Measurements from ENCODE around the gene RAB11A.

RAB11A gene
- 60.5 to 93.2 reads per million in 2 donors for total RNA-seq

GRCh38 chr15:65869126-65869953 is at the start of gene RAB11A:
Gene RAB11A, plus strand, starts transcription at chr15:65869491. Its CDS starts 95 bp downstream, at chr15:65869586.
- peak; percentile 86 to 98 (median 93) for DNase-seq

DNA sequence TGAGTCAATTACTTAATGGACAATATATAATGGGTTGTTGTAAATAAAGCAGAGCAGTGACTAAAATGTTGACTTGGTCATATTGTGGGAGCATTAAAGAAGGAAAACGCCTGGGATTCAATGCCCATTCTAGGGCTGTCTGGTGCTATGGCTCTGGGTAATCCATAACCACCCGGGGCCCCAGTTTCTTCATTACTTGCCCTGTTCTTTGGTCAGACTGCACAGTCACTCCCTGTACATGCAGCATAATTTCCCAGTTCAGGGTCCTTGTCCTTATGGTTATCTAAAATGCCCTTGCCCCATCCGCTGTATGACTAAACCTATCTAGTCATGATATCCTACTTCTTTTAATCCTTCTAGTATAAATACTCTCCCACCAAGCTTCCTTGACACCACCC is 49.7 kb upstream of the RAB11A start:
- no peak for DNase-seq

DNA sequence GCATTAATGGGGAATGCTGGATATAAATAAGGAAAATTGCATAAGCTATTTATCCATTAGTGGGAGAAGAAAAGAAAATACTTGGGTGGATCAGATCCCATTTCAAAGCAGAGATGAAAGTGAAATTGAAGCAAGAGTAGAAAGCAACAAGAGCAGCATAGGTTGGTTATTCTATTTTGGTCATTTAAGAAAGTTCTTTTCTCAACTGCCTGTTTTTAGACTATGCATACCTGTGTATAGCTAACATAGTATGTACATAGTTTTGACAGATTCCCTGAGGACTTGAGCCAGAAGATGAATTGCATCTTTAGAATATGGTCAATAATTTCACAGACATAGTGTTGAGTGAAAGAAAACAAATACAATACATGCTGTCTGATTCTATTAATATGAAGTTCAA is 48.2 kb upstream of the RAB11A start:
- DNase-seq, result no peak

GRCh38 chr15:65822316-65822715 is 47.0 kb upstream of the RAB11A start:
- DNase-seq, result no peak

DNA sequence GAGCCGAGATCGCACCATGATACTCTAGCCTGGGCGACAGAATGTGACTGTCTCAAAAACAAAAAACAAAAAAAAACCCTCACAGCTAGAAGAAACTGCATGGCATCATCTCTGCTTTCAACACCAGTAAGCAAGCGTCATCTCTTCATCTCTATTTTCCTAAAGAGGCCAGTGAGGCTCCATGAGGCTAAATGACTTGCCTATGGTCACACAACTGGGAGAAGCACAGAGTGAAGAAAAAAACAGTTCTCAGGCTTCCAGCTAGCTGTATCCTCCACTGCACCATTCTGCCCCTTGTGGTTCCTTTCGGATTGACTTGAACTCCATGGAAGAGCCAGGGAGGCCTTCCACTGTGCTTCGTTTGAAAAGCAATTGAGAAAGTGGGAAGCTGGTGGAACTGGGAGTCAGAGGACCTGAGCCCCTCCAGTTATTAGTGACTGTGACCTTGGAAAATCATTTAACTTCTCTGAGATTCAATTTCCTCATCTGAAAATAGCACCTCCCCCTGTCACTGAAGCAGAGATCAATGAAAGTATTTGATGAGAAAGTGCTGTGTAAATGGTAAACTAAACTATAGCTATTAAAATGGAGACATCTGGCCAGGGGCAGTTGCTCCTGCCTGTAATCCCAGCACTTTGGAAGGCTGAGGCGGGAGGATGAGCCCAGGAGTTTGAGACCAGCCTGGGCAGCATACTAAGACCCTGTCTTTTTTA is 45.1 kb upstream of the RAB11A start:
- DNase-seq, result no peak

DNA sequence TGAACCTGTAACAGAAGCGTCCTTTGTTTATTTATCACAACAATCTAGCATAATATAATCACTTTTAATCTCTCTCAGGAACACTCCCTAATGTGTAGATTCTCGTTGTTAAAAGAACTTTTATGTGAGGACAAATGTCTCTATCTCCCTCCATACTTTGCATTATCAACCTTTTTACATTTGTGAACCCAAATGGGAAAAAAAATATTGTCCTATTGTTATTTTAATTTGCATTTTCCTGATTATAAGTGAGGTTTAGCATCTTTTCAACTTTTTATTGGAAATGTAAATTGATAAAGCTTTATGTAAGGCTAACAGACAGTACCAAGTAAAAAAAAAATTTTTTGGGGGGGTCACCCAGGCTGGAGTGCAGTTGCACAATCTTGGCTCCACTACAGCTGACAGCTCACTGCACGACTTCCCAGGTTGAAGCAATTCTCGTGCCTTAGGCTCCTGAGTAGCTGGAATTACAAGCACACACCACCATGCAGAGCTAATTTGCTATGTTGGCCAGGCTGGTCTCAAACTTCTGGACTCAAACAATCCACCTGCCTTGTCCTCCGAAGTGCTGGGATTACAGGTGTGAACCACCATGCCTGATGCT is 44.2 kb upstream of the RAB11A start:
- no peak for DNase-seq

DNA sequence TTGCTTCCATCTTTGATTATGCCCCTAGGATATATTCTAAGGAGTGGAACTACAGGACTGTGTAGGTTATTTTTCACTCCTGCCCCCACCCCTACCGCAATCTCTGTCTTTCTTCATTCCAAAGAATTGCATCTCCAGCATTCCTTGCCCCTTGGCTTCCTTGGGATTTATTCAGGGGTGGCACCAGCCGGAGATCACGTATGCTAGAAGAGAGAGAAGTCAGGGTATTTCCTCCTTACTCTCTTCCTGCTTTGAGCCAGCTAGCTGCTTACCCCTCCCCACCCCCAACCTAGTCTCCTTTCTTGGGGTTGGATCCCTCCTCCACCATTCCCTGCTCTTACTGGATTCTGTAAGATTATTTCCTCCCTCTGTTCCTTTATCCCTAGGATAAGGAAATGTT is 42.2 kb upstream of the RAB11A start:
- no peak for DNase-seq

DNA sequence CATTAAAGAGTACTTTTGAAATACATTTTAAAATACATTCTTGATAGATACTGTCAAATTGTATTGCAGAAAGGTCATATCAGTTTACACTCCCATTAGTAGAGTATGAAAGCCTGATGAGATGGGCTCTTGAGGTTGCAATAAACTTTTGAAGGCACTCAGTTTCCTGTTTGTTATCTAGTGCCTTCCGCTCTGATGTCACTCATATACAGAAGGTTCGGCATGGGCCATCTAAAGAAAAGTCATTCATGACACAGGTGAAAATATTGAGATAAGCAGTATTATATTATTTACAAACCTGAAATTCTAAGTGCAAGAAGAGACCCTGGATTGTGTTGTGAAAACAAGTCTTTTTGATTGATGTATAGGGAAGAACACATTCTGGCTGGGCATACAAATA is 40.7 kb upstream of the RAB11A start:
- DNase-seq, result peak in 3 of 5 experiments; percentile 14 to 89 (median 49)

DNA sequence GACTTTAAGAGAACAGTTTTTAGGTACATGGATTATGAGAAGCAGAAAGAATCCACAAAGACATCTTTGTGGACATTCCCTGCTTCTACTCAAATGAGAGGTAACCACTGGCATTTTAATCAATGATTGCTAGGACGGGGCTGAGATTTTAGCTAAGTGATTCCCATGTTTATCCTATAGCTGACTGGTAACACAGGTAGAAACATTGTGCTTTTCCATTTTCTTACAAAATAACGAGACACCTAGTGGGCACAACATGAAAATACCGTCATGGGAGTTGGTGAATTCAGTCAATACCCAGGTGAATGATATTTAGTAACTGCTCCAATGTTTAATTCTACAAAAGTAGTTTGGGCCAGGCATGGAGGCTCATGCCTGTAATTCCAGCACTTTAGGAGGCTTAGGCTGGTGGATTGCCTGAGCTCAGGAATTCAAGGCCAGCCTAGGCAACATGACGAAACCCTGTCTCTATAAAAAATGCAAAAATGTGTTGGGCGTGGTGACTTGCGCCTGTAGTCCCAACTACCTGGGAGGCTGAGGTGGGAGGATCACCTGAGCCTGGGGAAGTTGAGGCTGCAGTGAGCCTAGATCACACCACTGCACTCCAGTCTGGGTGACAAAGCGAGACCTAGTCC is 40.0 kb upstream of the RAB11A start:
- peak in 2 of 5 experiments; percentile 31 to 71 for DNase-seq

- DNase-seq, result peak in 4 of 5 experiments; percentile 17 to 87 (median 46)
These were observed 36.5 kb upstream of the RAB11A start for GRCh38 chr15:65832549-65833364.

- DNase-seq, result peak in 1 of 5 experiments; percentile 50
These were observed 35.6 kb upstream of the RAB11A start for GRCh38 chr15:65833501-65834205.

DNA sequence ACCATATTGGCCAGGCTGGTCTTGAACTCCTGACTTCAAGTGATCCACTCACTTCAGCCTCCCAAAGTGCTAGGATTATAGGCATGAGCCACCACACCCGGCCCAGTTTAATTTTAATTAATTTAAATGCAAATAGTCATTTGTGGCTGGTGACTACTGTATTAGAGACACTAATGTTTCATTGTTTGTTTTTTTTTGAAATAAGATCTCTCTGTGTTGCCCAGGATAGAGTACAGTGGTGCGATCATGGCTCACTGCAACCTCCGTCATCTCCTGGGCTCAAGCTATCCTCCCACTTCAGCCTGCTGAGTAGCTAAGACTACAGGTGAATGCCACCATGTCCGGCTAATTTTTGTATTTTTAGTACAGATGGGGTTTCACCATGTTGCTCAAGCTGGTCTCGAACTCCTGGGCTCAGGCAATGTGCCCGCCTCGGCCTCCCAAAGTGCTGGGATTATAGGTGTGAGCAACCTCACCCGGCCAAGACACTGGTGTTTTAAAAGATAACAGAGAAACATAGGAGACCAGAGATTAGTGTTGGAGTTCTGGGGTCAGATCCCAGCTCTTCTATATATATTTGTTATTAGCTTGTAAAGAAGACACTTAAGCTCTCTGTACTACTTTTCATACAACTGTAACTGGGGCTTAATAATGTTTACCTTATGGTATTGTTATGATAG is 34.5 kb upstream of the RAB11A start:
- no peak for DNase-seq

- DNase-seq, result no peak
These were observed 33.8 kb upstream of the RAB11A start for GRCh38 chr15:65835447-65835846.

- DNase-seq, result no peak
These were observed 32.6 kb upstream of the RAB11A start for GRCh38 chr15:65836665-65837064.

- no peak for DNase-seq
These were observed 31.7 kb upstream of the RAB11A start for GRCh38 chr15:65837301-65838294.

- no peak for DNase-seq
These were observed 29.9 kb upstream of the RAB11A start for GRCh38 chr15:65839354-65839901.

DNA sequence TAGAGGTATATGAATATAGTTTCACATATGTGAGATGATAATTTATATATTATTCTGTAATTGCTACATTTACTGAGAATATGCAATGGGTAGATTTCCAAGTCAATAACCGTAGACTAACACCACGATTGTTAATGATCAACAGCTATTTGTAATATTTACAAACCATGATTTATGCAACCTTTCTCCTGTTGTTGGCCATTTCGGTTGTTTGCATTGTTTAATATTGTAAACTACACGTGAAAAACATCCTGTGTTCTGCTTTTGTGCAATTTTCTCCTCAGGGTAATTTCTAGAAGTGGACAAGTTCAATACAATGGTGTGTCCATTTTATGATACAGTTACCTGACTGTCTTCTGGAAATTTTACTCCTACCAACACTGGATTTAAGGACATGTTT is 29.3 kb upstream of the RAB11A start:
- no peak for DNase-seq

DNA sequence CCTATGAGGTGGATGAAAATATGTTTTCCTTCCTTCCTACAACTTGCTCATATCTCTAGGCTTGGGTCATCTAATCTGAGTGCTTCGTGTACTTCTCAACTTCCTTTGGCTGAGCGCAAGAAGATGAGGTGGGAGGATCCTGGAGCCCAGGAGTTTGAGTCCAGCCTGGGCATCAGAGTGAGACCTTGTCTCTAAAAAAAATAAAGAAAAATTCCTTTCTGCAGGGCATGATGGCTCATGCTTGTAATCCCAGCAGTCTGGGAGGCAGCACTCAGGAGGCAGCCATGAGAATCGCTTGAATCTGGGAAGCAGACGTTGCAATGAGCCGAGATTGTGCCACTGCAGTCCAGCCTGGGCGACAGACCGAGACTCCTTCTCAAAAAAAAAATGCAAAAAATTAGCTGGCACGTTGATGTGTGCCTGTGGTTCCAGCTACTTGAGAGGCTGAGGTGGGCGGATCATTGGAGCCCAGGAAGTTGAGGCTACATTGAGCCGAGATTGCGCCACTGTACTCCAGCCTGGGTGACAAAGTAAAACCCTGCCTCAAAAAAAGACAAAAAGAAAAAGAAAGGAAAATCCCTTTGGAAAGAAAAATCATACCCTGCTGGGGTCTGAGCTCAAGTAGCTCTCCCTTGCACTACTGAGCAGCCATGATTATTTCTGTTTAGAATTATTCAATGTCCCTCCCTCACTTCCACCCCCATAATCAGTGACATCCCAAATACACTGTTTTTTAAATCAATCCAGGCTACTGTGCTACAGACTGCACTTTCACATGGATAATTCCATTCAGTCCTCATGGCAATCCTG is 28.0 kb upstream of the RAB11A start:
- no peak for DNase-seq
